Measurements from ENCODE around the gene KIAA0513. TPM values are rescaled to one million over a fixed set of nuclear protein-coding genes. Genes with fewer than 3 reads are reported as not detected.

KIAA0513 gene
- total RNA-seq, 1 experiment from 2014 or later: 8.7 TPM

- Histone ChIP-seq H3K36me3 (ENCODE audit: control insufficient read depth, insufficient read depth, low read length) (no peaks in the 10 kb centered on the region), H3K9me3 (ENCODE audit: control insufficient read depth, insufficient read depth, low read depth, low read length) (no peaks in the 10 kb centered on the region), H3K4me3 (ENCODE audit: low read depth in 2 of 2, low read length in 2 of 2) (no peak overlapping the region), H3K4me1 (ENCODE audit: control insufficient read depth, insufficient read depth, low read length) (no peaks in the 10 kb centered on the region), H3K27me3 (ENCODE audit: control insufficient read depth, insufficient read depth, low read length) (no peaks in the 10 kb centered on the region), H3K27ac (ENCODE audit: low read length) (no peak overlapping the region)
- TF ChIP-seq TCF7L2 (IDR thresholded peaks at IDR 0.05; ENCODE audit: low read depth, low read length): no peak
- TF ChIP-seq POLR2AphosphoS5 (IDR thresholded peaks at IDR 0.05; ENCODE audit: low read depth, low read length): no peak
- ChIA-PET CTCF (interaction anchor here (0.6 kb wide), 1 partner anchor 104 kb away, joined by 4 read pairs; no protein-coding TSS in a partner anchor), POLR2A (no interaction called here)
- DNase-seq (ENCODE audit: low read depth, low spot score): no peak
- ATAC-seq: no peak
- in situ Hi-C loops (cut with HindIII; ENCODE audit: low pct_unique_long_range_greater_than_20kb, low sequenced_read_pairs): no loop called here
- BruUV-seq (replicated peaks): no TSS peak
- intact Hi-C loops (cut with micrococcal nuclease; ENCODE audit: unreplicated experiment): no loop called here
Measured at GRCh38 chr16:85105475-85105874, 77.9 kb downstream of the KIAA0513 start.

DNA sequence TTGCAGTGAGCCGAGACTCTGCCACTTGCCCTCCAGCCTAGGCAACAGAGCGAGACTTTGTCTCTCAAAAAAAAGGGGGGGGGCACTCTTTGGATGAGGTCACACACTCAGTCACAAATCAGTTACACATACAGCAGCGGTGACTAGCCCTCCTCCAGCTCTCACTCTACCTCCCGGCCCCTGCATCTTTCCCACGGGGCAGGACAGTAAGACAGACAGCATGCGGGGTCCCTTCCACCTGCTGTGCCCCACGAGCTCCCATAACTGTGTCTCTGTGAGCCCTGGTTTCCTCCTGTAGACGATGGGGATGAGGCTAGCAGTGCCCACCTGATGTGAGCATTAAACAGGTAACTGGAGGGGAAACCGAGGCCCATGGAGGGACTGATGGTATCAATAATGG, 79.5 kb downstream of the KIAA0513 start:
- DNase-seq (ENCODE audit: low read depth, low spot score) (no peak), ATAC-seq (no peak)
- ChIA-PET CTCF (interaction anchor here (0.7 kb wide), 1 partner anchor 21 kb away, joined by 12 read pairs; no protein-coding TSS in a partner anchor), POLR2A (no interaction called here)
- no peak for TF ChIP-seq REST (IDR thresholded peaks at IDR 0.05; ENCODE audit: insufficient read depth in 1 of 2, low read depth in 2 of 2, low read length in 1 of 2)
- TF ChIP-seq CTCF (IDR thresholded peaks at IDR 0.05): no peak
- TF ChIP-seq TCF7L2 (IDR thresholded peaks at IDR 0.05; ENCODE audit: low read depth, low read length): no peak
- TF ChIP-seq SIN3A (IDR thresholded peaks at IDR 0.05; ENCODE audit: borderline replicate concordance, insufficient read depth, low read depth, low read length): no peak
- no peak for TF ChIP-seq POLR2AphosphoS5 (IDR thresholded peaks at IDR 0.05; ENCODE audit: low read depth, low read length)
- Histone ChIP-seq H3K27me3 (ENCODE audit: control insufficient read depth, insufficient read depth, low read length) (no peaks in the 10 kb centered on the region), H3K27ac (ENCODE audit: low read length) (no peak overlapping the region), H3K36me3 (ENCODE audit: control insufficient read depth, insufficient read depth, low read length) (no peaks in the 10 kb centered on the region), H3K4me1 (ENCODE audit: control insufficient read depth, insufficient read depth, low read length) (no peaks in the 10 kb centered on the region), H3K4me3 (ENCODE audit: low read depth in 2 of 2, low read length in 2 of 2) (no peak overlapping the region), H3K9me3 (ENCODE audit: control insufficient read depth, insufficient read depth, low read depth, low read length) (no peaks in the 10 kb centered on the region)
- intact Hi-C loops (cut with micrococcal nuclease; ENCODE audit: unreplicated experiment): no loop called here
- no TSS peak for BruUV-seq (replicated peaks)
- in situ Hi-C loops (cut with HindIII; ENCODE audit: low pct_unique_long_range_greater_than_20kb, low sequenced_read_pairs): no loop called here

- no peaks in the 10 kb centered on the region for H3K9me3 ChIP-seq (ENCODE audit: control insufficient read depth, insufficient read depth, low read depth, low read length)
- in situ Hi-C loops (cut with HindIII; ENCODE audit: low pct_unique_long_range_greater_than_20kb, low sequenced_read_pairs): no loop called here
- BruUV-seq (replicated peaks): no TSS peak
- no peaks in the 10 kb centered on the region for H3K4me1 ChIP-seq (ENCODE audit: control insufficient read depth, insufficient read depth, low read length)
- ATAC-seq (no peak), DNase-seq (ENCODE audit: low read depth, low spot score) (no peak)
- H3K27ac ChIP-seq (ENCODE audit: low read length): no peak overlapping the region
- no peaks in the 10 kb centered on the region for H3K36me3 ChIP-seq (ENCODE audit: control insufficient read depth, insufficient read depth, low read length)
- CTCF ChIA-PET: no interaction called here
- POLR2A ChIA-PET: no interaction called here
- no peak for TF ChIP-seq POLR2AphosphoS5 (IDR thresholded peaks at IDR 0.05; ENCODE audit: low read depth, low read length)
- no peak for TF ChIP-seq TCF7L2 (IDR thresholded peaks at IDR 0.05; ENCODE audit: low read depth, low read length)
- no peak for TF ChIP-seq SIN3A (IDR thresholded peaks at IDR 0.05; ENCODE audit: borderline replicate concordance, insufficient read depth, low read depth, low read length)
- TF ChIP-seq REST (IDR thresholded peaks at IDR 0.05; ENCODE audit: insufficient read depth in 1 of 2, low read depth in 2 of 2, low read length in 1 of 2): no peak
- TF ChIP-seq CTCF (IDR thresholded peaks at IDR 0.05): no peak
- intact Hi-C loops (cut with micrococcal nuclease; ENCODE audit: unreplicated experiment): no loop called here
- H3K4me3 ChIP-seq (ENCODE audit: low read depth in 2 of 2, low read length in 2 of 2): no peak overlapping the region
- H3K27me3 ChIP-seq (ENCODE audit: control insufficient read depth, insufficient read depth, low read length): no peaks in the 10 kb centered on the region
Measured at GRCh38 chr16:85107532-85107931, 79.9 kb downstream of the KIAA0513 start.
